H1 (cell line): ENCODE data around the gene CHRD. TPM values are rescaled to one million over a fixed set of nuclear protein-coding genes. Genes with fewer than 3 reads are reported as not detected.

Source experiments
- CTCF ChIA-PET: fragments of 300-600 bp; sonication (Branson Sonifier 250); formaldehyde crosslinking; loops from one replicate; lab custom pipeline; 2021; ENCODE audit not compliant: partially characterized antibody; lab: Charles Lee
- POLR2A ChIA-PET: fragments of 300-600 bp; sonication (Branson Sonifier 250); formaldehyde crosslinking; loops from one replicate; lab custom pipeline; 2021; ENCODE audit warnings: inconsistent platforms; ENCODE audit not compliant: partially characterized antibody; lab: Charles Lee
- DNase-seq, 2 experiments: peaks; one replicate each; pipeline versions ENCODE4 v3.0.0 to v3.0.0-alpha.2; 2010 to 2022; ENCODE audit warnings: low spot score in 2 of 2, low read depth in 1 of 2, mixed read lengths in 1 of 2
- FAIRE-seq: peaks from 2 replicates; lab custom pipeline; 2011; peaks lifted over from hg19 to GRCh38; lab: Jason Lieb, UNC
- H2AFZ ChIP-seq: 2 replicates; pipeline ENCODE4 v1.8.1; 2012; ENCODE audit warnings: low read length, inconsistent platforms
- H2AK5ac ChIP-seq: 2 replicates; pipeline ENCODE4 v1.6.1; 2013; ENCODE audit warnings: low read depth, low read length
- H2BK120ac ChIP-seq: replicated peaks from 2 replicates; pipeline ENCODE3; 2013; ENCODE audit warnings: low read depth, low read length, inconsistent platforms
- H2BK12ac ChIP-seq: 2 replicates; pipeline ENCODE4 v1.6.1; 2013; ENCODE audit warnings: low read depth, low read length
- H2BK15ac ChIP-seq: 2 replicates; pipeline ENCODE4 v1.6.1; 2013; ENCODE audit warnings: low read length
- H2BK20ac ChIP-seq: 2 replicates; pipeline ENCODE4 v1.6.1; 2013; ENCODE audit warnings: low read length
- H2BK5ac ChIP-seq: 2 replicates; pipeline ENCODE4 v1.6.1; 2013; ENCODE audit warnings: low read depth, low read length
- H3K14ac ChIP-seq: 2 replicates; pipeline ENCODE4 v1.6.1; 2013; ENCODE audit warnings: inconsistent platforms; ENCODE audit not compliant: insufficient read length
- H3K18ac ChIP-seq: 2 replicates; pipeline ENCODE4 v1.6.1; 2013; ENCODE audit warnings: low read length; ENCODE audit errors: extremely low read depth
- H3K23ac ChIP-seq: 2 replicates; pipeline ENCODE4 v1.6.1; 2013; ENCODE audit warnings: inconsistent platforms; ENCODE audit not compliant: insufficient read length
- H3K23me2 ChIP-seq: 2 replicates; pipeline ENCODE4 v1.6.1; 2013; ENCODE audit warnings: low read depth, low read length
- H3K27ac ChIP-seq: 2 replicates; pipeline ENCODE4 v1.6.1; 2011; ENCODE audit warnings: low read depth, low read length, inconsistent platforms
- H3K27me3 ChIP-seq, 4 experiments: replicated peaks in 1 of 4; 1 replicate in 1 of 4; 2 replicates in 3 of 4; pipeline versions ENCODE4 v1.6.1 to v1.8.1; 2011 to 2013; ENCODE audit warnings: low read length in 3 of 4, mild to moderate bottlenecking in 3 of 4, inconsistent platforms in 2 of 4, mixed read lengths in 2 of 4, moderate library complexity in 1 of 4; ENCODE audit not compliant: control insufficient read depth in 3 of 4, insufficient read depth in 3 of 4; ENCODE audit errors: extremely low read depth in 1 of 4
- H3K36me3 ChIP-seq, 4 experiments: 2 replicates each; pipeline versions ENCODE4 v1.6.1 to v1.8.1; 2011 to 2013; ENCODE audit warnings: mild to moderate bottlenecking in 4 of 4, low read length in 3 of 4, moderate library complexity in 2 of 4, control low read depth in 1 of 4, inconsistent platforms in 1 of 4; ENCODE audit not compliant: insufficient read depth in 4 of 4, control insufficient read depth in 2 of 4
- H3K4ac ChIP-seq: replicated peaks from 2 replicates; pipeline ENCODE3; 2013; ENCODE audit warnings: low read length, low read depth, mixed read lengths, inconsistent platforms; ENCODE audit not compliant: insufficient read length
- H3K4me1 ChIP-seq, 4 experiments: replicated peaks in 1 of 4; 1 replicate in 1 of 4; 2 replicates in 3 of 4; pipeline versions ENCODE4 v1.6.1 to v1.8.1; 2011 to 2013; ENCODE audit warnings: low read length in 3 of 4, inconsistent platforms in 2 of 4, mixed read lengths in 1 of 4; ENCODE audit not compliant: insufficient read depth in 4 of 4, control insufficient read depth in 3 of 4
- H3K4me2 ChIP-seq, 2 experiments: 2 replicates each; pipeline versions ENCODE4 v1.6.1 to v1.8.1; 2011 to 2013; ENCODE audit warnings: low read depth in 2 of 2, low read length in 2 of 2, control low read depth in 1 of 2, inconsistent platforms in 1 of 2, mild to moderate bottlenecking in 1 of 2; ENCODE audit not compliant: insufficient read depth in 1 of 2
- H3K4me3 ChIP-seq, 4 experiments: fragments of 200-600, 300-600 bp in 1 of 4; sonication (generic), shearing (Covaris generic), sonication (Bioruptor Twin) in 1 of 4; 2 replicates each; pipeline versions ENCODE4 v1.5.1 to v1.8.1; 2011 to 2016; ENCODE audit warnings: low read length in 4 of 4, low read depth in 3 of 4, control low read depth in 2 of 4, inconsistent platforms in 2 of 4, mild to moderate bottlenecking in 2 of 4, mixed read lengths in 1 of 4, moderate library complexity in 1 of 4; ENCODE audit not compliant: insufficient read depth in 2 of 4; ENCODE audit errors: extremely low read depth in 1 of 4
- H3K56ac ChIP-seq: replicated peaks from 2 replicates; pipeline ENCODE3; 2013; ENCODE audit warnings: low read depth, mild to moderate bottlenecking, mixed read lengths, low read length, inconsistent platforms; ENCODE audit not compliant: insufficient read length
- H3K79me1 ChIP-seq: 2 replicates; pipeline ENCODE4 v1.6.1; 2013; ENCODE audit warnings: low read depth, low read length, control low read depth
- H3K79me2 ChIP-seq, 2 experiments: 2 replicates each; pipeline versions ENCODE4 v1.6.1 to v1.8.1; 2012 to 2013; ENCODE audit warnings: low read length in 2 of 2, mild to moderate bottlenecking in 2 of 2, inconsistent platforms in 1 of 2; ENCODE audit not compliant: insufficient read depth in 2 of 2, control insufficient read depth in 1 of 2
- H3K9ac ChIP-seq, 4 experiments: replicated peaks in 1 of 4; 1 replicate in 1 of 4; 2 replicates in 3 of 4; pipeline versions ENCODE4 v1.6.1 to v1.8.1; 2011 to 2013; ENCODE audit warnings: low read depth in 3 of 4, low read length in 3 of 4, control low read depth in 2 of 4, mild to moderate bottlenecking in 2 of 4, moderate library complexity in 2 of 4, inconsistent platforms in 1 of 4; ENCODE audit errors: extremely low read depth in 1 of 4
- H3K9me3 ChIP-seq, 2 experiments: 2 replicates each; pipeline versions ENCODE4 v1.6.1 to v1.8.1; 2012 to 2013; ENCODE audit warnings: mild to moderate bottlenecking in 2 of 2, moderate library complexity in 2 of 2, control low read depth in 1 of 2, inconsistent platforms in 1 of 2, low read depth in 1 of 2, low read length in 1 of 2, mixed read lengths in 1 of 2; ENCODE audit not compliant: insufficient read depth in 2 of 2
- H4K20me1 ChIP-seq, 2 experiments: replicated peaks in 1 of 2; 2 replicates each; pipeline versions ENCODE3 to v1.8.1; 2011 to 2013; ENCODE audit warnings: inconsistent platforms in 2 of 2, low read length in 2 of 2, mild to moderate bottlenecking in 1 of 2; ENCODE audit not compliant: insufficient read depth in 2 of 2, control insufficient read depth in 1 of 2
- H4K5ac ChIP-seq: 2 replicates; pipeline ENCODE4 v1.6.1; 2013; ENCODE audit warnings: low read length, low read depth, mixed read lengths, inconsistent platforms; ENCODE audit not compliant: insufficient read length
- H4K8ac ChIP-seq: 2 replicates; pipeline ENCODE4 v1.8.0; 2013; ENCODE audit warnings: mild to moderate bottlenecking, moderate library complexity, low read length, inconsistent platforms; ENCODE audit not compliant: insufficient read depth; ENCODE audit errors: extremely low read depth
- H4K91ac ChIP-seq: replicated peaks from 2 replicates; pipeline ENCODE3; 2013; ENCODE audit warnings: low read length, mixed read lengths, inconsistent platforms; ENCODE audit not compliant: insufficient read length
- HDAC2 ChIP-seq, 2 experiments: fragments of 300-600 bp in 1 of 2; sonication (generic) in 1 of 2; IDR thresholded peaks; 2 replicates each; pipeline ENCODE4 v1.6.1; 2011 to 2012; ENCODE audit warnings: low read depth in 2 of 2, low read length in 2 of 2, mild to moderate bottlenecking in 2 of 2, moderate library complexity in 2 of 2, borderline replicate concordance in 1 of 2, inconsistent platforms in 1 of 2
- POLR2A ChIP-seq, 2 experiments: IDR thresholded peaks; 1 replicate in 1 of 2; 2 replicates in 1 of 2; pipeline ENCODE4 v1.6.1; 2011; ENCODE audit warnings: low read depth in 2 of 2, low read length in 2 of 2, mild to moderate bottlenecking in 2 of 2; ENCODE audit errors: control extremely low read depth in 1 of 2
- SIRT6 ChIP-seq: IDR thresholded peaks from one replicate; pipeline ENCODE4 v1.7.1; 2012; ENCODE audit warnings: low read length, inconsistent platforms
- TCF12 ChIP-seq: IDR thresholded peaks from 2 replicates; pipeline ENCODE4 v1.6.1; 2011; ENCODE audit warnings: low read depth, mild to moderate bottlenecking, low read length
- WGBS, 2 experiments: shearing (Covaris generic) in 1 of 2; methylation state at CpG; one replicate each; pipeline versions ENCODE4 v1.1.6 to v1.1.7; 2013 to 2015; ENCODE audit warnings: low lambda C conversion rate in 2 of 2, mixed read lengths in 2 of 2, inconsistent platforms in 1 of 2, low coverage in 1 of 2, missing lambda C conversion rate in 1 of 2; ENCODE audit not compliant: insufficient replicate concordance in 2 of 2, insufficient coverage in 1 of 2, insufficient read length in 1 of 2; ENCODE audit errors: extremely low coverage in 1 of 2, missing lambda C conversion rate in 1 of 2; 5-methylcytosine and 5-hydroxymethylcytosine counted together
- polyA plus RNA-seq, 7 experiments: library from polyadenylated mRNA; depleted of rRNA in 3 of 7; stranded (reverse) in 5 of 7; unstranded in 2 of 7; fragments of >200 nt in 5 of 7; fragments of 200-250 nt in 2 of 7; gene quantifications; 1 replicate in 5 of 7; 2 replicates in 1 of 7; 4 replicates in 1 of 7; pipeline versions ENCODE4 v1.2.1 to v1.2.3, GENCODE V29; 2011 to 2013; ENCODE audit warnings: missing spikeins in 2 of 7, mixed read lengths in 2 of 7
- total RNA-seq: library from RNA; stranded (reverse); fragmentation: NEBNext Ultra II Directional; extraction: Animal tissue kit (Norgen Biotek cat#: 25700); gene quantifications from 2 replicates; pipeline ENCODE4 v1.2.1, GENCODE V29; 2021
- TF ChIP-seq, protein P1 (sequence below): IDR thresholded peaks from 2 replicates; pipeline ENCODE4 v1.6.1; 2012; ENCODE audit warnings: inconsistent platforms

Gene CHRD
- total and polyA plus RNA-seq, 2 of the 8 experiments (the other 6 are each of a cell fraction or from before 2014, with no cell fraction given) = 0.62 to 0.86 TPM

DNA sequence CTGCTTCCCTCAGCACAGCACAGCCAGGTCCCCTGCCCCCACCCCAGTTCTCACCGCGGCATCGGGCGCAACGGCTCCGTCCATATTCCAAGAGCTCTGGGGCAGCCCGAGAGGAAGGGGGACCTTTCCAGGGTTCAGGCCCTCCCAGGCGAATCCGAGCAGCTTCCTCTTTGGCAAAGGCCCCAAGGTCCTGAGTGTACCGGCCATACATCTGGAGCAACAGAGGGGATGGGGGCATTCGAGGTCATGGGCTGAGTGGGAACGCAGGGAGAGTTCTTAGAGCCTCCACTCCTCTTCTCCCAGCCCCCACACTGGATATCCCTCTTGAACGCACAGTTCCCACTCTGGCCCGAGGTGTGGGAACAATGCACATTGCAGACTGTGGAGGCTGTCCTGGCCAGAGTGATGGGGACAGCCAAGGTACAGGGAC is 20.9 kb upstream of the CHRD start:
- WGBS, 2 experiments = 86% methylated on average over 14 of the region's 14 CpGs; no CpG with 5 or more reads in 1 of the 2 experiments
- peaks cover 0 to 8% (median 3%) of the 10 kb centered on the region in 4 experiments; a peak in 3 of 7 replicates for H3K27me3 ChIP-seq

More for the DNA sequence above, 20.9 kb upstream of the CHRD start:
- DNase-seq (no peak), FAIRE-seq (no peak)
- H4K91ac ChIP-seq = no peak overlapping the region
- H3K14ac ChIP-seq = no peak overlapping the region
- H3K79me1 ChIP-seq = no peaks in the 10 kb centered on the region
- H4K5ac ChIP-seq = no peak overlapping the region
- TF ChIP-seq, protein P1, sequence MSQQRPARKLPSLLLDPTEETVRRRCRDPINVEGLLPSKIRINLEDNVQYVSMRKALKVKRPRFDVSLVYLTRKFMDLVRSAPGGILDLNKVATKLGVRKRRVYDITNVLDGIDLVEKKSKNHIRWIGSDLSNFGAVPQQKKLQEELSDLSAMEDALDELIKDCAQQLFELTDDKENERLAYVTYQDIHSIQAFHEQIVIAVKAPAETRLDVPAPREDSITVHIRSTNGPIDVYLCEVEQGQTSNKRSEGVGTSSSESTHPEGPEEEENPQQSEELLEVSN = no peak
- no peak for TF ChIP-seq HDAC2 (IDR thresholded peaks at IDR 0.05; ENCODE audit: borderline replicate concordance in 1 of 2, low read depth in 2 of 2, low read length in 2 of 2)
- no peak for TF ChIP-seq SIRT6
- no peak for TF ChIP-seq POLR2A (IDR thresholded peaks at IDR 0.05; ENCODE audit: control extremely low read depth in 1 of 2, low read depth in 2 of 2, low read length in 2 of 2)
- TF ChIP-seq TCF12 = no peak
- TF ChIP-seq, all 59 proteins: peak for 0
- Histone ChIP-seq H4K8ac (no peak overlapping the region), H3K23ac (no peak overlapping the region), H3K18ac (no peak overlapping the region), H3K23me2 (peaks cover 20% of the 10 kb centered on the region), H2BK15ac (no peak overlapping the region), H2BK120ac (no peak overlapping the region), H4K20me1 (peaks cover 5 to 6% of the 10 kb centered on the region in 2 experiments), H3K36me3 (peaks cover 4 to 26% (median 18%) of the 10 kb centered on the region in 4 experiments; a peak in 5 of 8 replicates), H2BK12ac (no peak overlapping the region), H3K4ac (no peak overlapping the region), H3K4me1 (peaks cover 3 to 19% (median 12%) of the 10 kb centered on the region in 4 experiments), H2BK20ac (no peak overlapping the region), H2AFZ (no peak overlapping the region), H2BK5ac (no peak overlapping the region), H3K9me3 (no peaks in the 10 kb centered on the region), H3K4me3 (no peak overlapping the region), H2AK5ac (no peak overlapping the region), H3K79me2 (peaks cover 0 to 5% of the 10 kb centered on the region in 2 experiments; a peak in 2 of 4 replicates), H3K4me2 (peak overlapping the region in 1 of 2 experiments; percentile 94; a peak in 2 of 4 replicates), H3K9ac (no peak overlapping the region), H3K27ac (no peak overlapping the region), H3K56ac (no peak overlapping the region)
- ChIA-PET POLR2A (interaction anchor here (0.9 to 2.5 kb wide), 7 partner anchors 8 to 168 kb away, joined by 3 to 15 read pairs (median 5); no protein-coding TSS in a partner anchor), CTCF (interaction anchor here (0.6 to 7.1 kb wide), 12 partner anchors 9 to 453 kb away, joined by 3 to 47 read pairs (median 4); partner anchors contain the start of gene VPS8)
